ENCODE data around the gene SLN. TPM values are rescaled to one million over a fixed set of nuclear protein-coding genes. Genes with fewer than 3 reads are reported as not detected.

SLN gene
- total and polyA plus RNA-seq, 10 of the 15 experiments (the other 5 are each of a cell fraction or from before 2014, with no cell fraction given) = 0.39 TPM; not detected in 9

DNA sequence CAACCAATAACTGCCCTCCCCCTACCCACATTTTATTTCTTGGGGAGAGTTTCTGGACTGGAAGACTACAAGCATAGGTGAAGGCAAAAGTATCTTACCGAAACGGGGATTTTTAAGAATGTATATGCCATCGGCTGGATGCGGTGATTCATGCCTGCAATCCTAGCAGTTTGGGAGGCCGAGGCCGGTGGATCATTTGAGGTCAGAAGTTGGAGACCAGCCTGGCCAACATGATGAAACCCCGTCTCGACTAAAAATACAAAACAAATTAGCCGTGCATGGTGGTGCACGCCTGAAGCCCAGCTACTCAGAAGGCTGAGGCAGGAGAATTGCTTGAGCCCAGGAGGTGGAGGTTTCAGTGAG, 20.8 kb upstream of the SLN start (continued):
- TF ChIP-seq, protein P1, sequence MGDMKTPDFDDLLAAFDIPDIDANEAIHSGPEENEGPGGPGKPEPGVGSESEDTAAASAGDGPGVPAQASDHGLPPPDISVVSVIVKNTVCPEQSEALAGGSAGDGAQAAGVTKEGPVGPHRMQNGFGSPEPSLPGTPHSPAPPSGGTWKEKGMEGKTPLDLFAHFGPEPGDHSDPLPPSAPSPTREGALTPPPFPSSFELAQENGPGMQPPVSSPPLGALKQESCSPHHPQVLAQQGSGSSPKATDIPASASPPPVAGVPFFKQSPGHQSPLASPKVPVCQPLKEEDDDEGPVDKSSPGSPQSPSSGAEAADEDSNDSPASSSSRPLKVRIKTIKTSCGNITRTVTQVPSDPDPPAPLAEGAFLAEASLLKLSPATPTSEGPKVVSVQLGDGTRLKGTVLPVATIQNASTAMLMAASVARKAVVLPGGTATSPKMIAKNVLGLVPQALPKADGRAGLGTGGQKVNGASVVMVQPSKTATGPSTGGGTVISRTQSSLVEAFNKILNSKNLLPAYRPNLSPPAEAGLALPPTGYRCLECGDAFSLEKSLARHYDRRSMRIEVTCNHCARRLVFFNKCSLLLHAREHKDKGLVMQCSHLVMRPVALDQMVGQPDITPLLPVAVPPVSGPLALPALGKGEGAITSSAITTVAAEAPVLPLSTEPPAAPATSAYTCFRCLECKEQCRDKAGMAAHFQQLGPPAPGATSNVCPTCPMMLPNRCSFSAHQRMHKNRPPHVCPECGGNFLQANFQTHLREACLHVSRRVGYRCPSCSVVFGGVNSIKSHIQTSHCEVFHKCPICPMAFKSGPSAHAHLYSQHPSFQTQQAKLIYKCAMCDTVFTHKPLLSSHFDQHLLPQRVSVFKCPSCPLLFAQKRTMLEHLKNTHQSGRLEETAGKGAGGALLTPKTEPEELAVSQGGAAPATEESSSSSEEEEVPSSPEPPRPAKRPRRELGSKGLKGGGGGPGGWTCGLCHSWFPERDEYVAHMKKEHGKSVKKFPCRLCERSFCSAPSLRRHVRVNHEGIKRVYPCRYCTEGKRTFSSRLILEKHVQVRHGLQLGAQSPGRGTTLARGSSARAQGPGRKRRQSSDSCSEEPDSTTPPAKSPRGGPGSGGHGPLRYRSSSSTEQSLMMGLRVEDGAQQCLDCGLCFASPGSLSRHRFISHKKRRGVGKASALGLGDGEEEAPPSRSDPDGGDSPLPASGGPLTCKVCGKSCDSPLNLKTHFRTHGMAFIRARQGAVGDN (IDR thresholded peaks at IDR 0.05) = no peak

DNA sequence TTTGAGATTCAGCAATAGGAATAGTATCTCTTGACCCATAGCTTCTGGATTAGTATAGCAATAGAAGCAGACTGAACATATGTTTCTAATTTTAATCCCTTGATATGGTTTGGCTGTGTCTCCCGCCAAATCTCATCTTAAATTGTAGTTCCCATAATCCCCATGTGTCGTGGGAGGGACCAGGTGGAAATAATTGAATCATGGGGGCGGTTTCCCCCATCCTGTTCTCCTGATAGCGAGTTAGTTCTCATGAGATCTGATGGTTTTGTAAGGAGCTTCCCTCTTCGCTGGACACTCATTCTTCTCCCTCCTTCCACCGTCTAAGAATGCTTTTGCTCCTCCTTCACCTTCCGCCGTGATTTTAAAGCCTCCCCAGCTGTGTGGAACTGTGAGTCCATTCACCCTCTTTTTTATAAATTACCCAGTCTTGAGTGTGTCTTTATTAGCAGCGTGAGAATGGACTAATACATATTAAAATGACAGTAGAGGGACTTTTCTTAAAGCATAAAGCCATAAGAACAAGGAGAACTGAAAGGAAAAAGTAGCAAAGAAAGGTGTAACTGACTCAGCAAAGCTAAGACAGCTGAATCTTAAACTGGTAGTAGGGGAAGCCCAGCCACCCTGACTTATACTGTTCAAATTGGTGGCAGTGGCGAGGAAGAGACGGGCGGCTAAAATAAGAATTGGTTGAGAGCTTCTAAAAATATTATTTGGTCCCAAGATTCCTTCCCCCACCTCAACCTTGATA, 20.3 kb upstream of the SLN start:
- intact Hi-C loops (cut with micrococcal nuclease; ENCODE audit: unreplicated experiment) = no loop called here
- 39% methylated on average over 12 of the region's 12 CpGs for WGBS (ENCODE audit: insufficient coverage, insufficient replicate concordance, low lambda C conversion rate, missing lambda C conversion rate)
- Histone ChIP-seq H2AFZ (ENCODE audit: control insufficient read depth, low read depth, low read length) (peak overlapping the region; percentile 33), H3K27me3 (replicated peaks in 1 of 2; ENCODE audit: control insufficient read depth in 2 of 2, insufficient read depth in 2 of 2, low read length in 1 of 2) (no peaks in the 10 kb centered on the region; a peak in 1 of 4 replicates), H3K4me3 (no peak overlapping the region), H4K20me1 (ENCODE audit: control insufficient read depth, insufficient read depth) (no peaks in the 10 kb centered on the region), H3K4me2 (ENCODE audit: control insufficient read depth, insufficient read depth) (no peak overlapping the region), H3K9me3 (replicated peaks; ENCODE audit: control insufficient read depth, insufficient read depth, low read length) (no peaks in the 10 kb centered on the region), H3K4me1 (ENCODE audit: control insufficient read depth, insufficient read depth, low read length) (no peaks in the 10 kb centered on the region; the same call in 1 of the 2 replicates), H3K36me3 (ENCODE audit: control insufficient read depth in 2 of 2, insufficient read depth in 2 of 2, low read length in 1 of 2) (no peaks in the 10 kb centered on the region), H3K27ac (ENCODE audit: control insufficient read depth, insufficient read depth) (no peak overlapping the region), H3K9ac (ENCODE audit: control insufficient read depth, insufficient read depth, low read length) (no peak overlapping the region), H3K79me2 (ENCODE audit: control insufficient read depth, insufficient read depth, low read length) (no peaks in the 10 kb centered on the region)
- DNase-seq (ENCODE audit: low read depth, low spot score) (peak; percentile 21), FAIRE-seq (no peak), ATAC-seq (peak; percentile 94)
- SMC1A ChIA-PET (ENCODE audit: uncharacterized antibody, unreplicated experiment) = interaction anchor here (0.8 to 2.8 kb wide), 8 partner anchors 9 to 169 kb away, joined by 3 to 17 read pairs (median 4); no protein-coding TSS in a partner anchor
- no TSS peak for BruUV-seq (replicated peaks)
- in situ Hi-C loops (cut with MboI) = no loop called here
- CTCF ChIA-PET = interaction anchor here (0.5 to 3.9 kb wide), 9 partner anchors 10 to 208 kb away, joined by 3 to 37 read pairs (median 4); no protein-coding TSS in a partner anchor
- POLR2A ChIA-PET = interaction anchor here (0.6 to 1.0 kb wide), 3 partner anchors 18 to 268 kb away, joined by 3 to 4 read pairs (median 3); no protein-coding TSS in a partner anchor
- RAD21 ChIA-PET (ENCODE audit: unreplicated experiment) = interaction anchor here (0.9 to 1.6 kb wide), 5 partner anchors 9 to 132 kb away, joined by 3 to 9 read pairs (median 3); no protein-coding TSS in a partner anchor
- TF ChIP-seq NFIC (IDR thresholded peaks at IDR 0.05; ENCODE audit: low read depth, low read length) (no peak), JUND (IDR thresholded peaks at IDR 0.05; ENCODE audit: low read depth, low read length) (no peak), POLR2A (IDR thresholded peaks at IDR 0.05; ENCODE audit: low read depth, low read length) (no peak), EED (IDR thresholded peaks at IDR 0.05; ENCODE audit: low read depth) (no peak)
- TF ChIP-seq, protein P2, sequence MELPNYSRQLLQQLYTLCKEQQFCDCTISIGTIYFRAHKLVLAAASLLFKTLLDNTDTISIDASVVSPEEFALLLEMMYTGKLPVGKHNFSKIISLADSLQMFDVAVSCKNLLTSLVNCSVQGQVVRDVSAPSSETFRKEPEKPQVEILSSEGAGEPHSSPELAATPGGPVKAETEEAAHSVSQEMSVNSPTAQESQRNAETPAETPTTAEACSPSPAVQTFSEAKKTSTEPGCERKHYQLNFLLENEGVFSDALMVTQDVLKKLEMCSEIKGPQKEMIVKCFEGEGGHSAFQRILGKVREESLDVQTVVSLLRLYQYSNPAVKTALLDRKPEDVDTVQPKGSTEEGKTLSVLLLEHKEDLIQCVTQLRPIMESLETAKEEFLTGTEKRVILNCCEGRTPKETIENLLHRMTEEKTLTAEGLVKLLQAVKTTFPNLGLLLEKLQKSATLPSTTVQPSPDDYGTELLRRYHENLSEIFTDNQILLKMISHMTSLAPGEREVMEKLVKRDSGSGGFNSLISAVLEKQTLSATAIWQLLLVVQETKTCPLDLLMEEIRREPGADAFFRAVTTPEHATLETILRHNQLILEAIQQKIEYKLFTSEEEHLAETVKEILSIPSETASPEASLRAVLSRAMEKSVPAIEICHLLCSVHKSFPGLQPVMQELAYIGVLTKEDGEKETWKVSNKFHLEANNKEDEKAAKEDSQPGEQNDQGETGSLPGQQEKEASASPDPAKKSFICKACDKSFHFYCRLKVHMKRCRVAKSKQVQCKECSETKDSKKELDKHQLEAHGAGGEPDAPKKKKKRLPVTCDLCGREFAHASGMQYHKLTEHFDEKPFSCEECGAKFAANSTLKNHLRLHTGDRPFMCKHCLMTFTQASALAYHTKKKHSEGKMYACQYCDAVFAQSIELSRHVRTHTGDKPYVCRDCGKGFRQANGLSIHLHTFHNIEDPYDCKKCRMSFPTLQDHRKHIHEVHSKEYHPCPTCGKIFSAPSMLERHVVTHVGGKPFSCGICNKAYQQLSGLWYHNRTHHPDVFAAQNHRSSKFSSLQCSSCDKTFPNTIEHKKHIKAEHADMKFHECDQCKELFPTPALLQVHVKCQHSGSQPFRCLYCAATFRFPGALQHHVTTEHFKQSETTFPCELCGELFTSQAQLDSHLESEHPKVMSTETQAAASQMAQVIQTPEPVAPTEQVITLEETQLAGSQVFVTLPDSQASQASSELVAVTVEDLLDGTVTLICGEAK (IDR thresholded peaks at IDR 0.05; ENCODE audit: borderline replicate concordance) = peak; percentile 52; the same call in 1 of the 2 replicates
- TF ChIP-seq, protein P3, sequence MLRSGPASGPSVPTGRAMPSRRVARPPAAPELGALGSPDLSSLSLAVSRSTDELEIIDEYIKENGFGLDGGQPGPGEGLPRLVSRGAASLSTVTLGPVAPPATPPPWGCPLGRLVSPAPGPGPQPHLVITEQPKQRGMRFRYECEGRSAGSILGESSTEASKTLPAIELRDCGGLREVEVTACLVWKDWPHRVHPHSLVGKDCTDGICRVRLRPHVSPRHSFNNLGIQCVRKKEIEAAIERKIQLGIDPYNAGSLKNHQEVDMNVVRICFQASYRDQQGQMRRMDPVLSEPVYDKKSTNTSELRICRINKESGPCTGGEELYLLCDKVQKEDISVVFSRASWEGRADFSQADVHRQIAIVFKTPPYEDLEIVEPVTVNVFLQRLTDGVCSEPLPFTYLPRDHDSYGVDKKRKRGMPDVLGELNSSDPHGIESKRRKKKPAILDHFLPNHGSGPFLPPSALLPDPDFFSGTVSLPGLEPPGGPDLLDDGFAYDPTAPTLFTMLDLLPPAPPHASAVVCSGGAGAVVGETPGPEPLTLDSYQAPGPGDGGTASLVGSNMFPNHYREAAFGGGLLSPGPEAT (IDR thresholded peaks at IDR 0.05; ENCODE audit: low read depth) = peak; percentile 39; the same call in 1 of the 2 replicates

All from GM12878 (cell line).